Measurements from ENCODE around the gene CLECL1. TPM values are rescaled to one million over a fixed set of nuclear protein-coding genes. Genes with fewer than 3 reads are reported as not detected.
"Not testable (repeated sequence)": the region's sequence is repeated elsewhere in the genome, so short reads cannot be mapped to it uniquely, and the experiment has no call there.

The CLECL1 gene
- total and polyA plus RNA-seq, 4 donors, result 0.28 TPM; not detected in 3

- not testable (repeated sequence) for H3K27ac ChIP-seq (ENCODE audit: low read depth, low read length); DNase-seq (ENCODE audit: low read depth in 4 of 6, low spot score in 6 of 6); H3K9me3 ChIP-seq (ENCODE audit: control insufficient read depth, insufficient read depth, low read length); H3K36me3 ChIP-seq (ENCODE audit: control insufficient read depth, insufficient read depth, low read length); H3K27me3 ChIP-seq (ENCODE audit: control insufficient read depth, insufficient read depth, low read length); H3K4me1 ChIP-seq (ENCODE audit: control insufficient read depth, insufficient read depth, low read length); H3K4me3 ChIP-seq (ENCODE audit: low read depth, low read length)
- no CpG with 5 or more reads among the region's 2 CpGs for WGBS (ENCODE audit: insufficient coverage)
These were observed 49.9 kb downstream of the CLECL1 start for GRCh38 chr12:9682949-9683348.

GRCh38 chr12:9682508-9682907 is 50.4 kb downstream of the CLECL1 start:
- H3K27me3 ChIP-seq (ENCODE audit: control insufficient read depth, insufficient read depth, low read length); H3K4me1 ChIP-seq (ENCODE audit: control insufficient read depth, insufficient read depth, low read length); DNase-seq (ENCODE audit: low read depth in 4 of 6, low spot score in 6 of 6); H3K36me3 ChIP-seq (ENCODE audit: control insufficient read depth, insufficient read depth, low read length); H3K9me3 ChIP-seq (ENCODE audit: control insufficient read depth, insufficient read depth, low read length); H3K27ac ChIP-seq (ENCODE audit: low read depth, low read length); H3K4me3 ChIP-seq (ENCODE audit: low read depth, low read length): not testable (repeated sequence)
- no CpG with 5 or more reads among the region's 4 CpGs for WGBS (ENCODE audit: insufficient coverage)

- Histone ChIP-seq H3K27me3 (ENCODE audit: control insufficient read depth, insufficient read depth, low read length) (no peaks in the 10 kb centered on the region), H3K27ac (ENCODE audit: low read depth, low read length) (no peak overlapping the region), H3K9me3 (ENCODE audit: control insufficient read depth, insufficient read depth, low read length) (peaks cover 2% of the 10 kb centered on the region), H3K36me3 (ENCODE audit: control insufficient read depth, insufficient read depth, low read length) (no peaks in the 10 kb centered on the region), H3K4me3 (ENCODE audit: low read depth, low read length) (no peak overlapping the region), H3K4me1 (ENCODE audit: control insufficient read depth, insufficient read depth, low read length) (peaks cover 11% of the 10 kb centered on the region)
- DNase-seq (ENCODE audit: low read depth in 4 of 6, low spot score in 6 of 6), result no peak
- WGBS (ENCODE audit: insufficient coverage), result 100% methylated on average over 1 of the region's 2 CpGs
These were observed 58.7 kb downstream of the CLECL1 start for GRCh38 chr12:9674226-9674590.

- Histone ChIP-seq H3K36me3 (ENCODE audit: control insufficient read depth, insufficient read depth, low read length) (no peaks in the 10 kb centered on the region), H3K4me3 (ENCODE audit: low read depth, low read length) (no peak overlapping the region), H3K4me1 (ENCODE audit: control insufficient read depth, insufficient read depth, low read length) (peaks cover 11% of the 10 kb centered on the region), H3K27me3 (ENCODE audit: control insufficient read depth, insufficient read depth, low read length) (no peaks in the 10 kb centered on the region), H3K9me3 (ENCODE audit: control insufficient read depth, insufficient read depth, low read length) (peaks cover 2% of the 10 kb centered on the region), H3K27ac (ENCODE audit: low read depth, low read length) (no peak overlapping the region)
- peak in 4 of 6 donors; percentile 5 to 55 (median 26) for DNase-seq (ENCODE audit: low read depth in 4 of 6, low spot score in 6 of 6)
- 89% methylated on average over 6 of the region's 6 CpGs for whole genome bisulfite sequencing (ENCODE audit: insufficient coverage)
These were observed 59.3 kb downstream of the CLECL1 start for GRCh38 chr12:9673404-9674225.

Other genes with a start within 250 kb of the CLECL1 start
- gene KLRB1, start 125.2 kb downstream of the CLECL1 start, total RNA-seq, result under 1 TPM; 0.30 to 0.33 TPM
- under 1 TPM in 1 of 2 donors, not detected in 1; 0.26 TPM for gene KLRB1, start 125.2 kb downstream of the CLECL1 start, polyA plus RNA-seq (ENCODE audit: insufficient read length in 2 of 2)
- 10 to 100 TPM; 11.0 to 11.1 TPM for gene CLEC2D, start 63.4 kb downstream of the CLECL1 start, total RNA-seq
- gene CLEC2D, start 63.4 kb downstream of the CLECL1 start, polyA plus RNA-seq (ENCODE audit: insufficient read length in 2 of 2), result 10 to 100 TPM in 1 of 2 donors, 1 to 10 TPM in 1; 9.6 to 17.5 TPM
- gene CD69, start 27.8 kb upstream of the CLECL1 start, total RNA-seq, result 1 to 10 TPM; 1.4 to 9.6 TPM
- 1 to 10 TPM in 1 of 2 donors, under 1 TPM in 1; 0.63 to 1.8 TPM for gene CD69, start 27.8 kb upstream of the CLECL1 start, polyA plus RNA-seq (ENCODE audit: insufficient read length in 2 of 2)
- under 1 TPM; 0.22 to 0.40 TPM for gene KLRF1, start 94.4 kb upstream of the CLECL1 start, total RNA-seq
- gene KLRF1, start 94.4 kb upstream of the CLECL1 start, polyA plus RNA-seq (ENCODE audit: insufficient read length in 2 of 2), result under 1 TPM; 0.21 to 0.24 TPM
- gene CLEC2B, start 136.3 kb upstream of the CLECL1 start, total RNA-seq, result 10 to 100 TPM; 13.7 to 18.7 TPM
- 1 to 10 TPM in 1 of 2 donors, under 1 TPM in 1; 0.90 to 2.4 TPM for gene CLEC2B, start 136.3 kb upstream of the CLECL1 start, polyA plus RNA-seq (ENCODE audit: insufficient read length in 2 of 2)
- gene KLRF2, start 148.4 kb upstream of the CLECL1 start, total RNA-seq, result not detected
- gene KLRF2, start 148.4 kb upstream of the CLECL1 start, polyA plus RNA-seq (ENCODE audit: insufficient read length in 2 of 2), result not detected
- under 1 TPM in 1 of 2 donors, not detected in 1; 0.17 TPM for gene CLEC2A, start 199.3 kb upstream of the CLECL1 start, total RNA-seq
- not detected for gene CLEC2A, start 199.3 kb upstream of the CLECL1 start, polyA plus RNA-seq (ENCODE audit: insufficient read length in 2 of 2)
- 10 to 100 TPM in 1 of 2 donors, under 1 TPM in 1; 0.33 to 10.8 TPM for gene CLEC12A, start 238.3 kb upstream of the CLECL1 start, total RNA-seq
- 1 to 10 TPM in 1 of 2 donors, under 1 TPM in 1; 0.75 to 1.6 TPM for gene CLEC12A, start 238.3 kb upstream of the CLECL1 start, polyA plus RNA-seq (ENCODE audit: insufficient read length in 2 of 2)

Measured in spinal cord (tissue), 10 donors.